Activated gamma-delta T cell treated with anti-CD3 and anti-CD28 coated beads, Interleukin-2, amount 50 U/mL, for 16 hours (primary cell): ENCODE measurements around the gene ASAP2.

Experiments
- DNase-seq: peaks from one replicate; pipeline ENCODE4 v3.0.0-alpha.2; 2020; ENCODE audit warnings: low read depth

ASAP2 gene

DNA sequence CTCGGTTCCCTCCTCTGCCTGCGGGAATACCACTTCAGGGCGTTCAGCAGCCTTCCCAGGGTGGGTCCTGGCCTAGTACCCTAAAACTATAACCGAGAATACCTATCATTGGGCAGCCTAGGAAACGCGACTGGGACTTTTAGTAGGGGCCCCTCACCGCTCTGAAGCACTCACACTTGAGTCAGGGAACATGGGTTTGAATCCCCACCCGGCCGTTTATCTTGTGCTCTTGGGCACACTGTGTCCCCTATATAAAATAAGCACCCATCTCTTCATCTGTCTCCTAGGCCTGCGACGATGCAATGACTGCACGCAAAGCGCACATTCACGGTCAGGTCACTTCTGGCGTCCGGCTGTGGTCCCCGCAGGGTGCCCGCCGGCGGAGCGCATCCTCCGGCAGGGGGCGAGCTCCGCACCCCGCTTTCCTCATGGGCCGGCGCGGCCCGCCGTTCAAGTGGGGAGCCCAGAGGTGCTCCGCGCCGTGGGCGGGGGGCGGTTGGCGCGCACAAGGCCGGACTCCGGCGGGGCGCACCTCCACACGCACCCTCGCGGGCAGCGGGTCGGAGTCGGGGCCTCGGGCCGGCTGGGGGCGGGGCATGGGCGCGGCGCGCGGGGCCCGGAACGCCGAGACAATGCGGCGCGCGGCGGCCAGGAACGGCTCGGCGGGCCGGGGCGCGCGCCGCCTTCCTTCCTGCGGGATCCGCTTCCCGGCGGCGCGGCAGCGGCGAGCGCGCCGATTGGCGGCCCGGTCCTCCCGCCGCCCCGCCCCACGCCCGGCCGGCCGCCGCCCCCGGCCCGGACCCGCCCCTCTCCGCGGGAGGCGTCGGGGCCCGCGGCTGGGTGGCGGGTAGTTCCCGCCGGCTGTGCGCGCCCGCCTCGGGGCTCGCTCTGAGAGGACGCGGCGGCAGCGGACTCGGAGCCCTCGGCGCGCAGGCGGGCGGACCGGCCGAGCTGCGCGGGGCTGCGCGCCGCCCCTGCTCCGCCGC, at the start of gene ASAP2:
ASAP2 (plus strand) TSS at position 850 of the 986 bp plus-strand sequence. CDS start 293 bp downstream, outside the sequence.
- DNase-seq: no peak

DNA sequence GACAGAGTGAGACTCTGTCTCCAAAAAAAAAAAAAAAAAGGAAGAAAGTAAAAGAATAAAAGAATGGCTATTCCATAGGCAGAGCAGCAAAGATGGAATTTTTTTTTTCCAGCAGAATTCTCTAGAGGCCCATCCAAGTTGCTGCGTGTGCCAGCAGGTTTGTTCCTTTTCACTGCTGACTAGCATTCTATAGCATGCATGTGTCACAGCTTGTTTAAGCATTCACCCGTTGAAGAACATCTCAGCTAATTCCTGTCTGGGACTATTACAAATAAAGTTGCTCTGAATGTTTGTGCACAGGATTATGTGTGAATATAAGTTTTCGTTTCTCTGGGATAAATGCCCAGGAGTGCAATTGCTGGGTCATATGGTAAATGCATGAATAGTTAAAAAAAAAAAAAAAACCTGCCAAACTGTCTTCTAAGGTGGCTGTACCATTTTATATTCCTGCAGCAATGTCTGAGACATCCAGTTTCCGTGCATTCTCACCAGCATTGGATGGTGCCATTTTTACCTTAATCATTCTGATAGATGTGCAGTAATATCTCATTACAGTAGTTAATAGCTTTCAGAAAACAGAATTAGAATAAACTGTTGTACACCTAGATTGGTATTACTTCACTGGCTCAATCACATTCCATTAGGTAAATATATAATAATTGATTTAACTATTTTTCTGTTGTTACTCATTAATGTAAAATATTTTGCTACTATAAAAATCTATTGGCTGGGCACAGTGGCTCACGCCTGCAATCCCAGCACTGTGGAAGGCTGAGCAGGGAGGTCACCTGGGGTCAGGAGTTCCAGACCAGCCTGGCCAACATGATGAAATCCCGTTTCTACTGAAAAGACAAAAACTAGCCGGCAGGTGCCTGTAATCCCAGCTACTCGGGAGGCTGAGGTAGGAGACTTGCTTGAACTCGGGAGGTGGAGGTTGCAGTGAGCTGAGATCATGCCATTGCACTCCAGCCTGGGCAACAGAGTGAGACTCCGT, 47.5 kb upstream of the ASAP2 start:
- DNase-seq: no peak

DNA sequence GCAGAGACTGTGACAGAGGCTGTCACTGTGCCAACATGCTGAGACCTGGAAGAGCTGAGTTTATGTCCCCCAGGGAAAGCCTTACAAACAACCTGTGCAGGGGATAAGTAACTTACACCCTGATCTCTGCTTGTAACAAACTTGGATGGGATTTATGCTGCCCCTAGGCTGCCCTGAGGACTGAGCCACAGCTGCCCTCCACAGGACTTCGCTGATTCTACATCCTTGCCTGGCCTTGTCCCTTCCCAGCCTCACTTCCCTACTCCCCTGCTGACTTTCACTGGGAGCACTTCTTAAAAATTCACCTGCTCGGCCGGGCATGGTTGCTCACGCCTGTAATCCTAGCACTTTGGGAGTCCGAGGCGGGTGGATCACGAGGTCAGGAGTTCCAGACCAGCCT, 45.9 kb upstream of the ASAP2 start:
- DNase-seq: no peak

DNA sequence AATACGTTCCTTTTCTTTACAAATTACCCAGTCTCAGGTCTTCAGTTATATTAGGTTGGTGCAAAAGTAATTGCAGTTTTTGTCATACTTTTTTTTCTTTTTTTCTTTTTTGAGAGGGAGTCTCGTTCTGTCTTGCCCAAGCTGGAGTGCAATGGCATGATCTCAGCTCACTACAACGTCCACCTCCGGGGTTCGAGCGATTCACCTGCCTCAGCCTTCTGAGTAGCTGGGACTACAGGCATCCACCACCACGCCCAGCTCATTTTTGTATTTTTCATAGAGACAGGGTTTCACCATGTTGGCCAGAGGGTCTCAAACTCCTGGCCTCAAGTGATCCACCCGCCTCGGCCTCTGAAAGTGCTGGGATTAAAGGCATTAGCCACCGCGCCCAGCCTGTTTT, 43.8 kb upstream of the ASAP2 start:
- DNase-seq: no peak

DNA sequence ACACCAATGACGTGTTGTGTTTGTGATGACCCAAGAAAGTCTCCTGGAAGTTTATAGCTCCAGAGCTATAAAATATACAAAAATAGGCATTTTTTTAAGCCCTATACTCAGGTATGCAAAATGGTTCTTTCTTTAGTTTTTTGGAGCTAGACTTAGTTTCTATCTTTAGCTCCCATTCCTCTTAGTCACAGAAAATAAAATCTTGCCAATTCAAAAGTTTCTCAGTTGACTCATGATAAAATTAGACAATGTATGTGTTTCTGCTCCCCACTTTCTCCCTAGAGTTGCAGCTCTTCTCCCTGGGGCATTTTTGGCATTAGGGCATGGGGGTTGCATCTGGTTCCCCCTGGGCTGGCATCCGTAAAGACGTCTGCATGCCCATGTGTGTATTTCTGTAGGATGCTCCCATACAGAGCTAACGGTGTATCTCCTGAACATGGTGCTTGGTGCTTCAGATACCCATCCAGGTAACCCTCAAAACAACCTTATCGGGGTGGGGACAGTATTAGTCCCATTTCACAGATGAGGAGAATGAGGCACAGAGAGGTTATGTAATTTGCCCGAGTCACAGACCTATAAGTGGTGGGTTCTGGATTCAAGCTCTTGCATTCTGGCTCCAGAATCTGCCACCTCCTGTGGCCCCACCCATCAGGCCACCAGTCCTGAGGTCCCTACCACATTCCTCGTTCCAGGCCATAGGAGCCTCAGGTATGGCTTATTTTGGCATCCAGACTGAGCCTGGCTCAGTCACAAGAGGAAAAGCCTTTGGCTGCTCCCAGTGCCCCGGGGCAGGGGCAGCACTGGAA, 43.1 kb upstream of the ASAP2 start:
- DNase-seq: no peak

DNA sequence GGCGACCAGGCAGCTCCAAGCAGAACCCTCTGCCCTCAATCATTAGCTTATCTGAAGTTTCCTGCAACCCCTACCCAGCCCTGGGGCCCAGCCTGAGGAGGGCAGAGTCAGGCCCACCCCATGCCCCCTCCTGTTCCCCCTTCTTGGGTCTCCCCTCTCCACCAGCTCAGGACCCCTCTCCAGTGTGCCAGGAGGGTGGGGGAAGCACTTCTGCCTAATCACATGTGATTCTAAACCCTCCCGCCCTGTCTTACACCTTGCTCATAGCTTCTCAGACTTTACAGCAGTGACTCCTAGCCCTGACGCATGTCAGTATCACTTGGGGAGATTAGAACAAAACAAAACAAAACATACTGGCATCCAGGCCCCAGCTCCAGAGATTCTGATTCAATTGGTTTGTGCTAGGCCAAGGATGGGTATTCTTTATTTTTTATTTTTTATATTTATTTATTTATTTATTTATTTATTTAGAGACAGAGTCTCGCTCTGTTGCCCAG, 42.5 kb upstream of the ASAP2 start:
- DNase-seq: no peak

DNA sequence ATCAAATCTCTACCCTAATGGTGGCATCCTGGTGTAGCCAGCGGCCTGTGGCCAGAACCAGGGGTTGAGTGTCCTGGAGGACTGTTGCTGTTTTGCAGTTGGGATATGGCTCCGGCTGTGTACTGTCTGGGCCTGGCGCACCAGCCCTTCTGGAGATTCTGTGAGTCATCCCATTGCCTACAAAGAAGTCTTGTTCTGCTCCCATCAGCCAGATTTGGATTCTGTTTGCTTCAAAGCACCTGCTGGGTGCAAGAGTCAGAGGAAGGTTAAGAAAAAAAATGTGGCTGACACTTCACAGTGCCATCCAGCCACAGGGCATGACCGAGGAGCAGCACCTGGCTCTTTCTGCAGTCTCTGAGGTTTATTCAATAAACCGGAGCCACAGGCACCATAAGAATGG, 41.0 kb upstream of the ASAP2 start:
- DNase-seq: no peak

DNA sequence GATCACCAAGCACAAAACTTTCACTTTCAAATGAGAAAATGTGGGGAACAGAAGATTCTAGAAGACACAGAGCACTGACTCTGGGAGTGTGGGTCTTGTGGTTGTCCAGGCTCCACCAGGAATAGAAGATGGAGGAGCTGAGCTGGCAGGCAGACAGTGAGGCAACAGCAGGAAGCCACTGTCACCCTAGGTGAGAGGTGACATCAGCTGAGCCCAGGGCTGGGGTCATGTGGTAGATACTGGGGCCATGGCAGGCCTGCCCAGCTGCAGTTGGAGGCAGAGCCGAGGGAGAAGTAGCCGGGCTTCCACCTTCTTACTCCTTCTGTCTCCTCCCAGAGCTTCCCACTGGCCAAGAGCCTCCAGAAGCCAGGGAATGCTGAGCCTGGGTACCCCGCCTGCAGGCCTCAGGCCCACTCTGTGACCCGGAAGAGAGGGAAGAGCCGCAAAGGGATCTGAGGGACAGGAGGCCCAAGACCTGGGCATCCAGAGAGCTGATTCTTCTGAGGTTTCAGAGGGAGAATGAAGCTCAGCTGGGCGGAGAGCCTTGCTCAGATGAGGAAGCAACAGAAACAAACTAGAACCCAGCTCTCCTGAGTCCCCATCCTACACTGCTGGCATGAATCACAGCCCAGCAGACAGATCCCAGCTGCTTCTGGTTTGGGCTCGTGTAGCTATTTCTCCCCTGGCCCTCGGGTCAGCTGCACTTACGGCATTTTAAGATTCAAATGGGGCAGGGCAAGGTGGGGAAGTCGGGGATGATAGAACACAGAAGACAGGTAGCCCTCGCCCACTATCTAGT, 39.8 kb upstream of the ASAP2 start:
- no peak for DNase-seq

DNA sequence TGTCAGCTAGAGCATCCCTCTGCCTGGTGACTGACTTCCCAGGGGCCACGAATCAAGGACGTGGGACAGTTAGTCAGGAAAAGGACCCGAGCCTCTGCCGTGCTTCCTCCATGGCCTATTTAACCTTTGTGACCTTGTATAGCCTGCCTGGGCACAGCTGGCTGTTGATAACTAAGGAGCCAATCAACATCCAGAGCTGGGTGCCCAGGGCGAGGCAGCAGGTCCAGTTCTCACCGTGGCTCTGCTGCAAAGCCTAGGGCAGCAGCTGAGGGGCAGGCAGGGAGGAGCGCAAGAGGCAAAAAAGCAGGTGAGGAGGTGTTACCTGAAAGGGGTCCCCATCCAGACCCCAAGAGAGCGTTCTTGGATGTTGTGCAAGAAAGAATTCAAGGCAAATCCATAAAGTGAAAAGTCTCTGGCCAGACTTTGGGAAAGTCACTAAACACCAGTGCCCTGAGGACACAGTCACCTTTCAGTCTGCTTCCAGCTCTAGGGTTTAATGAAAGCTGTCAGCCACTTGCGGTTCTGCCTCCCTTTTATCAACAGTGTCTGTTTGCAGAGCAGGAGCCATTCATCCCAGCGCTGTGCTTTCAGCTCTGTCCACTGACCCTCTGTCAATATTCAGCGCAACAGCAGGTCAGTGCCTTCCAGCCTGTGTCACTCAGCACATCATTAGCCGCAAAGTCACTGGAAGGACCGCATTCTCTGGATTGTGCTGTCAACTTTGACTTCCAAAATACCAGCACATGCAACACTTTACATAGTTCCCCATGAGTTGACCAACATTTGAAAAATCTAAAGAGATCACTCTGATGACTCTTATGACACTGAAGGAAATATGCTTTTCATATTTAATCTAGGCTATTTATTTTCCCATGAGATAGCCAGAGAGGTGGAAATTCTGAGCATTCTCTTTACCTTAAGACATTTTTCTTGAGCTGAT, 38.6 kb upstream of the ASAP2 start:
- no peak for DNase-seq

DNA sequence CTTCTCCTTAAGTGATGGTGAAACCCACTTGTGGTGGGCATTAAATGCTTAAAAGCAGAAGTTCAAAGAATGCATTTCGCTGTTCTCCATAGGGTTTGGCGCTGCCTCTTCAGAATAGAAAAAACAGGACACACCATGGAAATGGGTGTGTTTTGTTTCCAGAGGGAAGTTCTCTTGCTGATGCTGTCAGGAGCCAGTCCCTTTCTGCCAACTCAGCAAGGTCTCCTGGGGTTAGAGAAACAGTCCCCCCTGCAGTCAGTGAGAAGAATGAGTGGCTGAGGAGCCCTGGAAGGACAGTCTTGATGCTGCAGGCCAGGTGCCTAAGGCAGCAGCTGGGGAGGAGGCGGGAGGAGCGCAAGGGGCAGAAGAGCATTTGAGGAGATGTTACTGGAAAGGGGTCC, 37.8 kb upstream of the ASAP2 start:
- no peak for DNase-seq

DNA sequence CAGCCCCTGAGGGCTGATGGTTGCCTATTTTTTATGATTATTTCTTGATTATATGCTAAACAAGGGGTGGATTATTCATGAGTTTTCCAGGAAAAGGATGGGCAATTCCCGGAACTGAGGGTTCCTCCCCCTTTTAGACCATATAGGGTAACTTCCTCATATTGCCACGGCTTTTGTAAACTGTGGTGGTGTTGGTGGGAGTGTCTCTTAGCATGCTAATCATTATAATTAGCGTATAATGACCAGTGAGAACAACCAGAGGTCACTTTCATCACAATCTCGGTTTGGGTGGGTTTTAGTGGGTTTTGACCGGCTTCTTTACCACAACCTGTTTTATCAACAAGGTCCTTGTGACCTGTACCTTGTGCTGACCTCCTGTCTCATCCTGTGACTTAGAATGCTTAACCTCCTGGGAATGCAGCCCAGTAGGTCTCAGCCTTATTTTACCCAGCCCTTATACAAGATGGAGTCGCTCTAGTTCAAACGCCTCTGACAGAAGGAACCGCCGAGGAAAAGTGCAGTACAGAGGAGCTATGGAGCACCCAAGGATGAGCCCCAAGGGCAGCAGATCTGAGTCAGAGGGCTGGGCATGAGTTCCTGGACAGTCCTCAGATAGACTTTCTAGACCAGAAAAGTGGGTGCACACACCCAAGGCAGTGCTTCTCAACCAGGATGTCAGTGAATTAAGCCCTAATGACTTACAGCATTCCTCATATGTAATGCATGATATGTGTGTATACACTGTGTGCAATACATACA, 37.1 kb upstream of the ASAP2 start:
- DNase-seq: no peak

DNA sequence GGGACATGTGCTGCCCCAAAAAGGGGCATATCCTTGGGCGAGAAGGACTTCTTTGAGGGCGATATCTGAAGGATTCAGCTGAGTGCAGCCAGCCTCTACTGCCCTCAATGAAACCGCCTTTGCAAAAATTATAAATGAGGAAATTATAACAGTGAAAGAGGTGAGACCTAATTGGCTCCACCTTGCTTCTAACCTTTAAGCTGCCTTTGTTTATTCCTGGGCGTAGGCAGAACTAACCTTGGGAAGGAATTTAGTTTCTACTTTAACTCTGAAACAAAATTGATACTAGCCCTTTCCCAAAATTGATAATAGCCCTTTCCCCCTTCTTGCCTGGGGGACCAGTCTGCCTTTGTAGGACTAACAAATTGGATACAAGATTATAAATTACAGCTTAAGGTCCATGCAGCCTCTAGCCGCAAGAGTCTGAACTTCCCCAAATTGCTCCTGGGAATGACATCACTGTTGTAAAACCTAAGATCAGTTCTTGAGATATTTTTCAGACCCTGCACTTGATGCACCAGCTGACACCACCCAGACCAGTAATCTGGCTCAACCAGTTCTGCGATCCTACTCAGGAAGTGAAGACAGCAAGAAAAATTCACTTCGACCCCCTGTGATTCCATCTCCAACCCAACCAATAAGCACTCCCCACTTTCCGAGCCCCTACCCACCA, 36.0 kb upstream of the ASAP2 start:
- DNase-seq: no peak

DNA sequence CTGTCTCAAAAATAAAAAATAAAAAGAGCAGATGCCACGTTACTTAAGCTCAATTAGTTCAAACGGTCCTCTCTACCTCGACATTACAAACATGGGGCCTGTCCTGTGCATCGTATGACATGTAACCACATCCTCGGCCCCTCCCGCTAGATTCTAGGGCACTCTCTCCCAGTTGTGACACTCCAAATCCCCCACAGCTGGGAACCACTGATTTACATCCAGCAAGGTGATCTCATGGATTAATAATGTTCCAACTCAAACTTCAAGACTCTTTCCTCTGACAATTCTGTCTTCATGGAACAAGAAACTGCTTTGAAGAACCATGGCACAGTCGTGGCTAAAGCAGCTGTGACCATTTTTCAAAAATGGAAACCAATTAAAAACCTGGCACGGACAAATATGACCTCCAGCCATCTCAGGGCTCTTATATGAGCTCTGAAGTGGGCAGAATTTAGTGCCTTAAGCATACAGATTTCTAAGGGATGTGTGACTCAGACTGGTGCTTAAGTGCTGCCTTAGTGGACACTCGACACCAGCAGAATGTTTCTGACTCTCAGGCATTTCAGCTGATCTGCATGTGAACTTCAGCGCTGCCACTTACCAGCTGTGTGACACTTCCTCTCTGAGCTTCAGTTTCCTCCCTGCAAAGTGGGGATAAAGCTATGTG, 31.7 kb upstream of the ASAP2 start:
- no peak for DNase-seq

DNA sequence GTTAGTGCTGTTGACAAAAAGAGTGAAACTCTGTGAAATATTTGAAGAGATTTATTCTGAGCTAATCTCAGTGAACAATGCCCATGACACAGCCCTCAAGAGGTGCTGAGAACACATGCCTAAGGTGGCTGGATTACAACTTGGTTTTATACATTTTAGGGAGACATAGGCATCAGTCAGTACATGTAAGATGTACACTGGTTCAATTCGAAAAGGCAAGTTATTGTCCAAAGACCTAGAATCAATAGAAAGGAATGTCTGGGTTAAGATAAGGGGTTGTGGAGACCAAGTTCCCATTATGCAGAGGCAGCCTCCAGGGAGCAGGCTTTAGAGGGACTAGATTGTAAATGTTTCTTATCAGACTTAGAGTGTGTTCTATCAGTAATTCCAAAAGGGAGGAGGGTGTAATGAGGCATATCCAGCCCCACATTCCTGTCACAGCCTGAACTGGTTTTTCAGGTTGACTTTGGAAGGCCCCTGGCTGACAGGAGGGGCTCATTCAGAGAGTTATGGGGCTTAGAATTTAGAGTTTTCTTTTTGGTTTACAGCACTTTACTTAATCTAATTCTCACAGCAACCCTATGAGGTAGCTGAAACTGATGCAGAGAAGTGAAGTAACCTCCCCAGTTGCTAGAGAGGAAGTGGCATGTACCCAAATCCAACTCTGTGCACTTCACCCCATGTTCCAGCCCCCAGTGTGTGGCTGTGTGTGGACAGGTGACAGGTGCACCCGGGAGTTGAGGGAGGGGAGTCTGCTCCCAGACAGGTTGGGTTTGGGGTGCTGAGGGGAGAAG, 28.3 kb upstream of the ASAP2 start:
- no peak for DNase-seq

DNA sequence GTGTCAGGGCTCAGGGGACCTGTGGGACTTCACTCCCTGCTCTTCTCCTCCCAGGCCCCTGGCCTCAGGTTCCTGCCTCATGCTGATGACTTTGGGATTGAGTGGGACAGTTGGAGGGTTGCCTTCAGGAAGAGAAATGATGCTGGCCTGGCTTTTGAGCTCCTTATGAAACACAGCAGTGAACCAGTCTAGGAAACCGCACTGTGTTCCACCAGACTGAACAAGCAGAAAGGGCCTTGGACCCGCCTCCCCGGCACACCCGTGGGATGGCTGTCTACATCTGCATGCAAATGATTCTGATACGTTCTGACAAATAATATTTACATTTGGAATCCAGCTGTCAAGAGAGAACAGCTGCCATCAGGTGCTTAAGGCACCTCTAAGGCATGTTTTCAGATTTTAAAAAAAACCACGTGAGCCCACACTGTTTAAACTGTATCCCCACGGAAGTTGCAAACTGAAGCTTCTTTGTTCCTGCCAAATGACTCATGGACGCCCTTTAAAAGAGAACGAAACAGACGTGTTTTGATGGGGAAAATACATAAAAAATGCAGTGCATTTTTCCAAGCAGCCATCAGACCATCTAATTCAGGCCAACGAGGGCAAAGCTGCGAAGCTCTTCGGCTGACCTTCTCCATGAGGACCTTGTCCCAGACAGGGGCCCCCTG, 27.6 kb upstream of the ASAP2 start:
- no peak for DNase-seq

DNA sequence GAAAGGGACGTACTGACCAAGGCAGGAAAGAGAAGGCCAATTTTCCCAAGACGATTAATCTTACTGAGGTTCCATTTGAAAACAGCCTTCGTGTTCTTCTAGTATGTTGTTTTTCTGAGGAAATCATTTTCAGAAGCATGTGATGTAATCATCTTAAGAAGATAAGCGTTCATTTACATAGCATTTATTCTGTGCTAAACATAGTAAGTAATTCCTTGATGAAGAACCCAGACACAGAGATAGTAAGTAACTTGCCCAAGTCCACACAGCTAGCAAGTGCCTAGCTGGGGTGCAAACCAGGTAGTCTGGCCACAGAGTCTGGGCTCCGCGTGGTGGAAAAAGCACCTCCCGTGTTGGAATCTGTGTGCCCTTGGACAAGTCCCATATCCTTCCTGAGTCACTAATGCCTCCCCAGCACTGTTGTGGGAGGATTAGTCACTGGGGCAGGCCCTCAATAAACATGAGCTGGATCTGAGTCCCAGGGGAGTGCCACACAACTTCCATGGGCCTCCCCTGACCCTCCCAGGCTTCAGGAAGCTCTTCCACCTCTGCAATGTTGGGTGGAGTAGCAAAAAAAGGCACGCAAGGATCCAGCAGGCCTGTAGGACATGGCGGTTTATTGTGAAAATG, 26.9 kb upstream of the ASAP2 start:
- no peak for DNase-seq
